Stimulated activated CD4-positive, alpha-beta T cell treated with anti-CD3 and anti-CD28 coated beads, Interleukin-1b, Interleukin-23, amount 100 ng/mL, for 24 hours (primary cell): ENCODE data around the gene CNGA1.
"Not testable (repeated sequence)": the region's sequence is repeated elsewhere in the genome, so short reads cannot be mapped to it uniquely, and the experiment has no call there.

Experiments
- DNase-seq, 4 experiments: peaks; one replicate each; pipeline ENCODE4 v3.0.0-alpha.2; 2020; ENCODE audit warnings: low read depth in 4 of 4, low spot score in 1 of 4

Gene CNGA1

DNA sequence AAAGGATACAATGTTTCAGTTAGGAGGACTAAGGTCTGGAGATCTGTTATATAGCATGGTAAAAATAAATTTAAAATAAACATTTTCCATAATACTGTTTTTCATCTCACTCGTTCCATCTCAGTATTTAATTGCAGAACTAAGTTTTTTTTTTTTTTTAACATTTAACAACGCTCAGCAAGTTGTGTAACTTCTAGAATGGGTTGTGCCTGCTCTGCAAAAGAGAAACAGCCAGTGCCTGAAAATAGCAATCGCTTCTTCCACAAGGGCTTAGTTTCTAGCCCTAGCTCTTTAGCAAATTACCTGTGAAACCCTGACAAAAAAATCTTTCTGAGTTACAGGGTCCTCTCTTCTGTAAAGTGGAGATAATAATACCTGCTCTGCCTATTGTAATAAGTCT is 41.9 kb downstream of the CNGA1 start:
- DNase-seq, result no peak

GRCh38 chr4:47972721-47973120 is 43.8 kb downstream of the CNGA1 start:
- no peak for DNase-seq

DNA sequence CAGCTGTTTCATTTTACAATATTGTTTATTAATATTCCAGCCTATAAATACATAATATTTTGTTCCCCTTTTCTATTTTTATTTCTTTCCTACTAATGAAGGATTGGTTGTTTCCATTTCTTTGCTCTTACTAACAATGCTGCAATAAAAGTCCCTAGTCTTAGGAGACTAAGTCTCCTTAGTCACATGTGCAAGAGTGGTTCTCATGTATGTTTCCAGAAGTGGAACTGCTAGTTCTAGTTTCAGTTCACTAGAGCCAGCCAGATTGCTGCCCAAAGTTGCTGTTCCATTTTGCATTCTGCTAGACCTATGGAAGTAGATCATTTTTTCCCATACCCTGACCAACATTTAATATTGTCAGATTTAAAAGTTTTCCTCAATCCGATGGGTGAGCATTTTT is 44.3 kb downstream of the CNGA1 start:
- no peak for DNase-seq

GRCh38 chr4:47968847-47969246 is 47.6 kb downstream of the CNGA1 start:
- DNase-seq, result no peak

GRCh38 chr4:47954677-47955076 is 61.8 kb downstream of the CNGA1 start:
- no peak for DNase-seq

DNA sequence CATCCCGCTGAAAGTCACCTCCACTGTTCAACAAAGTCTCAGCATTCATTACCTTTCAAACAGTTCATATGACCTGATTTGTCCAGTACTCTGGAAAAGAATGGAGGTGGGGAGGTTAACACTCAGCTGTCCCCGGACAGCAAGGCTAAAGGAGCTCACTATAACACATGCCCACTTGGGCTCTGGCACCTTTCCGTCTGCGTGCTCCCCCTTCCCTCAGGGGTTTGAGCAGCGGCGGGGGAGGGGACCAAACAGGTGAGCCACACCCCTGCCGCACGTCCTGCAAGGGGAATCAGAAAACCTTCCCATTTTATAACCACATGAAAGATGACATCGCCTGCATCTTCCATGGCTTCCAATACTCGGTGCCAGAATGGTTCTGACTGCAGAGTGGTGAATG is 62.2 kb downstream of the CNGA1 start:
- no peak for DNase-seq

GRCh38 chr4:47945930-47946726 is 70.4 kb downstream of the CNGA1 start:
- DNase-seq, result no peak

- DNase-seq, result no peak
Measured at GRCh38 chr4:47942081-47942819, 74.2 kb downstream of the CNGA1 start.

- no peak for DNase-seq
Measured at GRCh38 chr4:47939456-47939855, 77.0 kb downstream of the CNGA1 start.

GRCh38 chr4:47936336-47936735 is 80.1 kb downstream of the CNGA1 start:
- DNase-seq, result no peak

- no peak for DNase-seq
Measured at GRCh38 chr4:47933840-47934239, 82.6 kb downstream of the CNGA1 start.

- DNase-seq, result no peak
Measured at GRCh38 chr4:47930971-47931804, 85.3 kb downstream of the CNGA1 start.

- DNase-seq, result no peak
Measured at GRCh38 chr4:47929682-47930201, 86.7 kb downstream of the CNGA1 start.

DNA sequence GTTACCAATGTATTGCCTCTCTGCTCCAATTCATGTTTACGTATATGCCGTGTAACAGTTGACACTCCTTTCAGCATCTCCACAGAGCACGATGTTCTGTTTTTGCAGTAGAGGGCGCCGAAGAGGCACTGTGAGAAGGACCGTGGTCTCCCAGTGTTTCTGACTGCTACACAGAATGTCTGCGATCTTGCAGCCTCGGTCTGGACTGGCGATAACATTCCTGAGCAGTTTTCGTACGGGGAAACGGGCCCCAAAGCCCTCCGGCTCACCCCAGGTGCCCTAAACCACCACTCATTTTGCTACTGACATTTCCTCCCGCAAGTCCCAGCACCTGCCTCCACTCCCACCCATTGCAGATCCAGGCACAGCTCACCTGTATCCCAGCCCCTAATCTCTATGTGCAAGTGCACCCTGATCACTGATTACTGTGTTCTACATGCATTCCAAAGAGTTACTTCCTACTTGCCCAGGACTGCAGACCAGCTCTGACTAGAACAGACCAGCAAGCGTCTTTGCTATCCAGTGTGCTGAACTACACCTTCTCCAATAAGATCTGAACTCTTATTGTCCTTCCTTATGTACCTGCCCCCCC is 89.7 kb downstream of the CNGA1 start:
- DNase-seq, result peak in 3 of 4 experiments; percentile 13 to 28 (median 16)

GRCh38 chr4:47923261-47923608 is 93.2 kb downstream of the CNGA1 start:
- DNase-seq, result not testable (repeated sequence)

DNA sequence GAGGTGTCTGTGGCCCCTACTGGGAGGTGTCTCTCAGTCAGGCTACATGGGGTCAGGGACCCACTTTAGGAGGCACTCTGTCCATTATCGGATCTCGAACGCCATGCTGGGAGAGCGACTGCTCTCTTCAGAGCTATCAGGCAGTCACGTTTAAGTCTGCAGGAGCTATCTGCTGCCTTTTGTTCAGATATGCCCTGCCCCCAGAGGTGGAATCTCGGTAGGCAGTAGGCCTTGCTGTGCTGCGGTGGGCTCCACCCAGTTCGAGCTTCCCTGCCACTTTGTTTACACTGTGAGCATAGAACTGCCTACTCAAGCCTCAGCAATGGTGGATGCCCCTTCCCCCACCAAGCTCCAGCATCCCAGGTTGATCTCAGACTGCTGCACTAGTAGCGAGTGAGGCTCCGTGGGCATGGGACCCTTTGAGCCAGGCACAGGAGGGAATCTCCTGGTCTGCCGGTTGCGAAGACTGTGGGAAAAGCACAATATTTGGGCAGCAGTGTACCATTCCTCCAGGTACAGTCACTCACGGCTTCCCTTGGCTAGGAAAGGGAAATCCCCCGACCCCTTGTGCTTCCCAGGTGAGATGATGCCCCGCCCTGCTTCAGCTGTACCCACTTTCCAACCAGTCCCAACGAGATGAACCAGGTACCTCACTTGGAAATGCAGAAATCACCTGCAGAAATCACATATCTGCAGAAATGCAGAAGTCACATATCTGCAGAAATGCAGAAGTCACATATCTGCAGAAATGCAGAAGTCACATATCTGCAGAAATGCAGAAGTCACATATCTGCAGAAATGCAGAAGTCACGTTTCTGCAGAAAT is 93.8 kb downstream of the CNGA1 start:
- not testable (repeated sequence) for DNase-seq

GRCh38 chr4:47917163-47917562 is 99.3 kb downstream of the CNGA1 start:
- DNase-seq, result not testable (repeated sequence)

DNA sequence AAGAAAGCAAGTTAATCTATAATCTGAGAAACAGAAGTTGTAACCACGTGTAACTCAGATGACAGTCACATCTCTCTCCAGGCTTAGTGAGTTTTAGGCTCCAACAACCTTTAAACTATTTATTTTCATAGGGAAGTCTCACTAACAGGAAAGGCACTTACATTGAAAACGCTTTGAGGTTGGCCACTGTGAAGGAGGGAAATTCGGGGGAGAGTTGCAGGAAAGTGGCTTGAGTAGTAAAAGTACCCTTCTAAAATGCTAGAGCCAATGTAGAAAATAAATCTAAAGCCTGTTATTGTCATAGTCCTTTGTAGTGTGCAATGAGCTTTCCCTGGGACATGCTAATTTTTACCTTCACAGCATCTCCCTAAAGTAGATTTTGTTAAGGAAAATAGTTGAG is 101.1 kb downstream of the CNGA1 start:
- DNase-seq, result no peak

GRCh38 chr4:47914926-47915237 is 101.6 kb downstream of the CNGA1 start:
- DNase-seq, result no peak

DNA sequence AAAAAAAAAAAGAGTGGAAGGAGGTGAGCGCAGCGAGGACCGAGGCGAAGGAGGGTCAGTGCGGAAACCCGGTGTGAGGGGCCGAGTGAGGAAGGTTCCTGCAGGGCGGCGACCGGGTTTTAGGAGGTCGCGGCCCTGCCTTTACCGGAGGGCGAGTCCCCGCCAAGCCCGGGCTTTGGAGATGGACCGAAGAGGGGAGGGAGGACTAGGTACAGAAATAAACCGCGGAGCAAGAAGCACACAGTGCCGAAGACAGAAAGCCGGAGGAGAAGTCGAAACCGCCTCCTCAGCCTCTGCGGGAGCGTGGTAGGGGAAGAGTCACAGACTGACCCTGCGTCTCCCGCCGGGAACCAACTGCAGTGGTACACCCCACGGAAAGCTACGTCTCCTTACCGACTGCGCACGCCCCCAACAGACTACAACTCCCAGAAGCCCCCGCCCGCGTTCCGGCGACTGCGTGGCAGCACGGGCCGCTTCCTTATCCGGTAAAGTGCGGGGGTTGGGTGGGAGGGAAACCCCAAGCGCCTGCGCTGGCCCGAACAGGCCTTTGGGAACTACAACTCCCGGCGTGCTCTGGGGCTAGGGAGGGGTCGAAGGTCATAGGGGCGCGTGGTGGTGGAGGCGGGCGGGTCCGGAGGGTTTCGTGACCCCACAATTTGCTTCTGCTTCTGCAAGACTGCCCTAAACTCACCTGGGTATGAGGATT is 102.1 kb downstream of the CNGA1 start, which contains the start of gene NFXL1:
Gene NFXL1, minus strand, starts transcription at position 364 of the 706 bp plus-strand sequence. CDS start 380 bp downstream, outside the sequence.
- peak; percentile 89 to 97 (median 93) for DNase-seq
